DOHH2 (cell line): ENCODE data around the gene PGAP1.

Experiments used
- EZH2phosphoT487 ChIP-seq: fragments of 200-600 bp; sonication (generic); IDR thresholded peaks from 2 replicates; pipeline ENCODE4 v1.6.1; 2017; ENCODE audit warnings: borderline replicate concordance, mild to moderate bottlenecking, antibody characterized with exemption, low read length, moderate library complexity, mixed read lengths
- TF ChIP-seq, protein P1 (sequence below): fragments of 200-600 bp; sonication (generic); IDR thresholded peaks from one replicate; pipeline ENCODE4 v1.5.1; 2014; ENCODE audit warnings: antibody characterized with exemption, mild to moderate bottlenecking, low read depth, low read length; ENCODE audit not compliant: poor library complexity, severe bottlenecking

DNA sequence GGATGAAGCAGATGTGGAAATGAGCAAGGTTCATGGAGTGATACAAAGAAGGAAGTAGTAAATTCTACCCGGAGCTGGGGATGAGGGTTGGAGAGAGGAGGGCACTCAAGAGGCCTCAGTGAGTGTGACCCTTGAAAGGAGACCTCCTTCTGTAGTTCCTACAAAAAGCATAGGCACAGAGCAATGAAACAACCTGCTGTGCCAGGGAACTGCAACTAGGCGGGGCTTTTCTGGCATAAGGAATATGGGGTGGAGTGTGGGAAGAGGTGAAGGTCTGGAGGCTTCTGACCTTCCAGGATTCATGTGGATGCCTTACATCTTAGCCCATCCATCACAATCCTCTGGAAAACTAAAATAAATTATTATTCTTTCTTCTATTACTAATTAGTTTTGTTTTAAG, 25.5 kb upstream of the PGAP1 start:
- TF ChIP-seq, protein P1, sequence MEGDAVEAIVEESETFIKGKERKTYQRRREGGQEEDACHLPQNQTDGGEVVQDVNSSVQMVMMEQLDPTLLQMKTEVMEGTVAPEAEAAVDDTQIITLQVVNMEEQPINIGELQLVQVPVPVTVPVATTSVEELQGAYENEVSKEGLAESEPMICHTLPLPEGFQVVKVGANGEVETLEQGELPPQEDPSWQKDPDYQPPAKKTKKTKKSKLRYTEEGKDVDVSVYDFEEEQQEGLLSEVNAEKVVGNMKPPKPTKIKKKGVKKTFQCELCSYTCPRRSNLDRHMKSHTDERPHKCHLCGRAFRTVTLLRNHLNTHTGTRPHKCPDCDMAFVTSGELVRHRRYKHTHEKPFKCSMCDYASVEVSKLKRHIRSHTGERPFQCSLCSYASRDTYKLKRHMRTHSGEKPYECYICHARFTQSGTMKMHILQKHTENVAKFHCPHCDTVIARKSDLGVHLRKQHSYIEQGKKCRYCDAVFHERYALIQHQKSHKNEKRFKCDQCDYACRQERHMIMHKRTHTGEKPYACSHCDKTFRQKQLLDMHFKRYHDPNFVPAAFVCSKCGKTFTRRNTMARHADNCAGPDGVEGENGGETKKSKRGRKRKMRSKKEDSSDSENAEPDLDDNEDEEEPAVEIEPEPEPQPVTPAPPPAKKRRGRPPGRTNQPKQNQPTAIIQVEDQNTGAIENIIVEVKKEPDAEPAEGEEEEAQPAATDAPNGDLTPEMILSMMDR = no peak
- TF ChIP-seq EZH2phosphoT487 = no peak
